Omental fat pad (tissue), 4 donors: ENCODE data around the gene HIVEP2. TPM values are rescaled to one million over a fixed set of nuclear protein-coding genes. Genes with fewer than 3 reads are reported as not detected.
A peak's percentile ranks its signal among the peaks of the same experiment; 100 is the strongest.

ENCODE experiments used
- ATAC-seq: fragments of 150-250 bp; one replicate; pipeline ENCODE4 v1.9.1; 2016; ENCODE audit warnings: mild to moderate bottlenecking, moderate library complexity; ENCODE audit not compliant: low FRiP score
- DNase-seq: peaks from one replicate; pipeline ENCODE4 v3.0.0-alpha.2; 2019; ENCODE audit warnings: low spot score
- CTCF ChIP-seq, 3 donors: fragments of 450-650 bp; IDR thresholded peaks; one replicate each; pipeline ENCODE4 v1.5.1; 2016 to 2017; ENCODE audit warnings: antibody characterized with exemption in 3 of 3, mild to moderate bottlenecking in 3 of 3, moderate library complexity in 2 of 3
- total RNA-seq, 4 donors: library from RNA; depleted of rRNA; stranded (reverse); fragments of >200 nt; gene quantifications; one replicate each; pipeline ENCODE4 v1.1.0, GENCODE V29; 2016

The HIVEP2 gene
- total RNA-seq, 4 donors from 2014 or later, result 14.9 to 47.3 (median 26.9) TPM

- ATAC-seq (no peak), DNase-seq (no peak)
- TF ChIP-seq CTCF (IDR thresholded peaks at IDR 0.05), result no peak
Measured at GRCh38 chr6:142820338-142821051, 124.5 kb downstream of the HIVEP2 start.

- DNase-seq (no peak), ATAC-seq (peak; percentile 63)
- no peak for TF ChIP-seq CTCF (IDR thresholded peaks at IDR 0.05)
Measured at GRCh38 chr6:142819603-142820337, 125.2 kb downstream of the HIVEP2 start.

GRCh38 chr6:142816486-142816885 is 128.5 kb downstream of the HIVEP2 start:
- TF ChIP-seq CTCF (IDR thresholded peaks at IDR 0.05), result no peak
- DNase-seq (no peak), ATAC-seq (no peak)

- ATAC-seq (no peak), DNase-seq (no peak)
- TF ChIP-seq CTCF (IDR thresholded peaks at IDR 0.05), result no peak
Measured at GRCh38 chr6:142816031-142816430, 128.9 kb downstream of the HIVEP2 start.

GRCh38 chr6:142811923-142812322 is 133.1 kb downstream of the HIVEP2 start:
- DNase-seq (no peak), ATAC-seq (no peak)
- TF ChIP-seq CTCF (IDR thresholded peaks at IDR 0.05), result no peak

GRCh38 chr6:142810952-142811514 is 133.9 kb downstream of the HIVEP2 start:
- no peak for TF ChIP-seq CTCF (IDR thresholded peaks at IDR 0.05)
- DNase-seq, result no peak
- ATAC-seq, result no peak
